A549 (cell line): ENCODE measurements around the gene AHNAK2.

Experiments
- CBX2 ChIP-seq: fragments of 200-600 bp; sonication (generic); IDR thresholded peaks from 2 replicates; pipeline ENCODE4 v1.6.1; 2016; ENCODE audit warnings: low read depth, mild to moderate bottlenecking, borderline replicate concordance
- CHD2 ChIP-seq: fragments of 150-350 bp; IDR thresholded peaks from 2 replicates; pipeline ENCODE4 v1.6.1; 2014; ENCODE audit warnings: low read length; ENCODE audit not compliant: partially characterized antibody
- EHF ChIP-seq: fragments of 250-450 bp; sonication (Bioruptor Pico); IDR thresholded peaks from 2 replicates; pipeline ENCODE4 v1.5.0; 2020; ENCODE audit warnings: mild to moderate bottlenecking
- EP300 ChIP-seq, 2 experiments: fragments of >200 bp; sonication (Bioruptor Twin); formaldehyde crosslinking; IDR thresholded peaks; 2 replicates in 1 of 2; 3 replicates in 1 of 2; pipeline ENCODE4 v1.6.1; 2016 to 2017
- NFE2L2 ChIP-seq: fragments of 150-350 bp; conservative IDR thresholded peaks from 2 replicates; pipeline ENCODE4 v1.6.1; 2014; ENCODE audit warnings: low read length
- POLR2A ChIP-seq: IDR thresholded peaks from 2 replicates; pipeline ENCODE4 v1.6.1; 2012; ENCODE audit warnings: mild to moderate bottlenecking, low read length
- TP53 ChIP-seq: fragments of 250-450 bp; sonication (Bioruptor Pico); IDR thresholded peaks from 2 replicates; pipeline ENCODE4 v1.5.0; 2021; ENCODE audit warnings: mild to moderate bottlenecking, moderate library complexity
- TF ChIP-seq, protein P1 (sequence below): fragments of 450-650 bp; IDR thresholded peaks from 2 replicates; pipeline ENCODE4 v1.6.1; 2014; ENCODE audit warnings: antibody characterized with exemption
- TF ChIP-seq, protein P2 (sequence below): fragments of >200 bp; sonication (Bioruptor Twin); formaldehyde crosslinking; IDR thresholded peaks from 3 replicates; pipeline ENCODE4 v1.5.1; 2016
- TF ChIP-seq, protein P3 (sequence below): fragments of 200-600 bp; sonication (generic); IDR thresholded peaks from 2 replicates; pipeline ENCODE4 v1.6.1; 2016; ENCODE audit warnings: antibody characterized with exemption, mild to moderate bottlenecking, moderate library complexity

DNA sequence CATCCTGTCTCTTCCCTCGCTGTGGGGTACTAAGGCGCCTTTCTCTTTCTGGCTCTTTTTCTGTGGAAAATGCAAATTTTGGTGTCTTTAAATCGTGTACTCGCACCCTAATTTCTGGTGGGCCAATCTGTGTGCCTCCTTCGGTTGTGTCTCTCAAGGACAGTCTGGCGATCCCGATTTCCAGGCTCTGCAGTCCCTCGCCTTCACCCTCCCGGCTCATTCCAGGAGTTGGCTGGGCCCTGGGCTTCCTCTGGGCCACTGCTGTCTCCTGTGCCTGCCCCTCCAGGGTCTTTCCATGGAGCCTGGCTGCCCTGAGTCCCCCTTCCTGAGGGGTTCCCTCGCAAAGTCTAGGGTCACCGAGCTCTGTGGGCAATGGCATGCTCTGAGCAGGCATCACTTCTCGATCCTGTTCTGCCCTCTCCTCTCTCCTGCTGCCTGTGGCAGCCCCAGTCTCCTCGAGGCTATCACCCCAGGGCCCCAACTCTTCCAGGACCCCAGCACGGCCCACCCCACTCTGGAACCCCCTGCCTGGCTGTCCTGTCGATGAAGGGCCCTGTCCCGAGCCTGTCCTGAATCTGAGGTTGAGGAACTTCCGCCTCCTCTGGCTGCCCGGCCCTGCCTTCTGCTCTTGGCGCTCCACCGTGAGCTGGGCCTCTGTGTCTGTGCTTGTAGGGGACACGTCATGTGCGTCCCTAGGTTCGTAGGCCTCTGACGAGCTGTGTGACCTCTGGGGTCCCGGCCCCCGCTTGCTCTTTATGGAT lies 24.1 kb downstream of the AHNAK2 start:
- TF ChIP-seq, protein P1, sequence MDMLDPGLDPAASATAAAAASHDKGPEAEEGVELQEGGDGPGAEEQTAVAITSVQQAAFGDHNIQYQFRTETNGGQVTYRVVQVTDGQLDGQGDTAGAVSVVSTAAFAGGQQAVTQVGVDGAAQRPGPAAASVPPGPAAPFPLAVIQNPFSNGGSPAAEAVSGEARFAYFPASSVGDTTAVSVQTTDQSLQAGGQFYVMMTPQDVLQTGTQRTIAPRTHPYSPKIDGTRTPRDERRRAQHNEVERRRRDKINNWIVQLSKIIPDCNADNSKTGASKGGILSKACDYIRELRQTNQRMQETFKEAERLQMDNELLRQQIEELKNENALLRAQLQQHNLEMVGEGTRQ: no peak
- TF ChIP-seq TP53: no peak
- TF ChIP-seq, protein P2, sequence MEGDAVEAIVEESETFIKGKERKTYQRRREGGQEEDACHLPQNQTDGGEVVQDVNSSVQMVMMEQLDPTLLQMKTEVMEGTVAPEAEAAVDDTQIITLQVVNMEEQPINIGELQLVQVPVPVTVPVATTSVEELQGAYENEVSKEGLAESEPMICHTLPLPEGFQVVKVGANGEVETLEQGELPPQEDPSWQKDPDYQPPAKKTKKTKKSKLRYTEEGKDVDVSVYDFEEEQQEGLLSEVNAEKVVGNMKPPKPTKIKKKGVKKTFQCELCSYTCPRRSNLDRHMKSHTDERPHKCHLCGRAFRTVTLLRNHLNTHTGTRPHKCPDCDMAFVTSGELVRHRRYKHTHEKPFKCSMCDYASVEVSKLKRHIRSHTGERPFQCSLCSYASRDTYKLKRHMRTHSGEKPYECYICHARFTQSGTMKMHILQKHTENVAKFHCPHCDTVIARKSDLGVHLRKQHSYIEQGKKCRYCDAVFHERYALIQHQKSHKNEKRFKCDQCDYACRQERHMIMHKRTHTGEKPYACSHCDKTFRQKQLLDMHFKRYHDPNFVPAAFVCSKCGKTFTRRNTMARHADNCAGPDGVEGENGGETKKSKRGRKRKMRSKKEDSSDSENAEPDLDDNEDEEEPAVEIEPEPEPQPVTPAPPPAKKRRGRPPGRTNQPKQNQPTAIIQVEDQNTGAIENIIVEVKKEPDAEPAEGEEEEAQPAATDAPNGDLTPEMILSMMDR: no peak
- TF ChIP-seq POLR2A: no peak
- TF ChIP-seq EP300 (IDR thresholded peaks at IDR 0.05): no peak
- TF ChIP-seq EHF (CRISPR knock-in tag): no peak
- TF ChIP-seq, protein P3, sequence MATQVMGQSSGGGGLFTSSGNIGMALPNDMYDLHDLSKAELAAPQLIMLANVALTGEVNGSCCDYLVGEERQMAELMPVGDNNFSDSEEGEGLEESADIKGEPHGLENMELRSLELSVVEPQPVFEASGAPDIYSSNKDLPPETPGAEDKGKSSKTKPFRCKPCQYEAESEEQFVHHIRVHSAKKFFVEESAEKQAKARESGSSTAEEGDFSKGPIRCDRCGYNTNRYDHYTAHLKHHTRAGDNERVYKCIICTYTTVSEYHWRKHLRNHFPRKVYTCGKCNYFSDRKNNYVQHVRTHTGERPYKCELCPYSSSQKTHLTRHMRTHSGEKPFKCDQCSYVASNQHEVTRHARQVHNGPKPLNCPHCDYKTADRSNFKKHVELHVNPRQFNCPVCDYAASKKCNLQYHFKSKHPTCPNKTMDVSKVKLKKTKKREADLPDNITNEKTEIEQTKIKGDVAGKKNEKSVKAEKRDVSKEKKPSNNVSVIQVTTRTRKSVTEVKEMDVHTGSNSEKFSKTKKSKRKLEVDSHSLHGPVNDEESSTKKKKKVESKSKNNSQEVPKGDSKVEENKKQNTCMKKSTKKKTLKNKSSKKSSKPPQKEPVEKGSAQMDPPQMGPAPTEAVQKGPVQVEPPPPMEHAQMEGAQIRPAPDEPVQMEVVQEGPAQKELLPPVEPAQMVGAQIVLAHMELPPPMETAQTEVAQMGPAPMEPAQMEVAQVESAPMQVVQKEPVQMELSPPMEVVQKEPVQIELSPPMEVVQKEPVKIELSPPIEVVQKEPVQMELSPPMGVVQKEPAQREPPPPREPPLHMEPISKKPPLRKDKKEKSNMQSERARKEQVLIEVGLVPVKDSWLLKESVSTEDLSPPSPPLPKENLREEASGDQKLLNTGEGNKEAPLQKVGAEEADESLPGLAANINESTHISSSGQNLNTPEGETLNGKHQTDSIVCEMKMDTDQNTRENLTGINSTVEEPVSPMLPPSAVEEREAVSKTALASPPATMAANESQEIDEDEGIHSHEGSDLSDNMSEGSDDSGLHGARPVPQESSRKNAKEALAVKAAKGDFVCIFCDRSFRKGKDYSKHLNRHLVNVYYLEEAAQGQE: no peak
- no peak for TF ChIP-seq NFE2L2
- no peak for TF ChIP-seq CHD2
- TF ChIP-seq CBX2: no peak
